GM23338 (cell line): Measurements from ENCODE around the gene STX10. TPM values are rescaled to one million over a fixed set of nuclear protein-coding genes. Genes with fewer than 3 reads are reported as not detected.

ENCODE experiments used
- ATAC-seq: fragments of 200-7000 bp; cut with Tn5 transposase; 3 replicates; pipeline ENCODE4 v1.9.1; 2020
- DNase-seq: peaks from one replicate; pipeline ENCODE4 v3.0.0-alpha.2; 2015; ENCODE audit warnings: low spot score
- H2AFZ ChIP-seq: fragments of 200-600 bp; sonication (generic); 2 replicates; pipeline ENCODE4 v1.8.0; 2016; ENCODE audit warnings: antibody characterized with exemption, mild to moderate bottlenecking, moderate library complexity
- H3F3A ChIP-seq: fragments of 200-600 bp; sonication (generic); replicated peaks from 2 replicates; pipeline ENCODE4 v1.8.0; 2017; ENCODE audit warnings: antibody characterized with exemption, mixed run types, low read depth
- H3K27ac ChIP-seq: fragments of 200-600 bp; sonication (generic); 2 replicates; pipeline ENCODE4 v1.6.1; 2016; ENCODE audit warnings: low read depth
- H3K27me3 ChIP-seq: fragments of 200-600 bp; sonication (generic); 2 replicates; pipeline ENCODE4 v1.8.0; 2016; ENCODE audit warnings: mild to moderate bottlenecking, mixed run types, moderate library complexity; ENCODE audit not compliant: insufficient read depth
- H3K36me3 ChIP-seq: fragments of 200-600 bp; sonication (generic); 2 replicates; pipeline ENCODE4 v1.8.0; 2016; ENCODE audit warnings: mild to moderate bottlenecking; ENCODE audit not compliant: insufficient read depth
- H3K4me1 ChIP-seq: fragments of 200-600 bp; sonication (generic); 2 replicates; pipeline ENCODE4 v1.8.0; 2016; ENCODE audit warnings: mild to moderate bottlenecking, moderate library complexity; ENCODE audit not compliant: insufficient read depth
- H3K4me2 ChIP-seq: fragments of 200-600 bp; sonication (generic); 2 replicates; pipeline ENCODE4 v1.7.1; 2017; ENCODE audit warnings: mixed run types
- H3K4me3 ChIP-seq: fragments of 200-600 bp; sonication (generic); 2 replicates; pipeline ENCODE4 v1.6.1; 2016; ENCODE audit warnings: mixed run types
- H3K79me2 ChIP-seq: fragments of 200-600 bp; sonication (generic); replicated peaks from 2 replicates; pipeline ENCODE4 v1.8.0; 2017; ENCODE audit warnings: mild to moderate bottlenecking; ENCODE audit not compliant: insufficient read depth
- H3K9me2 ChIP-seq: fragments of 200-600 bp; sonication (generic); 2 replicates; pipeline ENCODE4 v1.8.0; 2017; ENCODE audit not compliant: insufficient read depth
- H4K20me1 ChIP-seq: fragments of 200-600 bp; sonication (generic); replicated peaks from 2 replicates; pipeline ENCODE4 v1.8.0; 2017; ENCODE audit warnings: mild to moderate bottlenecking; ENCODE audit not compliant: insufficient read depth
- H3K27ac Mint-ChIP-seq: 2 replicates; pipeline ENCODE4 v1.8.0; 2020; ENCODE audit warnings: inconsistent platforms, mild to moderate bottlenecking, moderate library complexity, mixed read lengths
- H3K27me3 Mint-ChIP-seq: 3 replicates; pipeline ENCODE4 v1.8.0; 2022; ENCODE audit warnings: low read depth, mild to moderate bottlenecking, moderate library complexity, mixed read lengths, inconsistent platforms; ENCODE audit not compliant: insufficient read depth, poor library complexity
- H3K36me3 Mint-ChIP-seq: 3 replicates; pipeline ENCODE4 v1.8.0; 2021; ENCODE audit warnings: low read depth, mild to moderate bottlenecking, inconsistent platforms, moderate library complexity, mixed read lengths
- H3K4me1 Mint-ChIP-seq: 3 replicates; pipeline ENCODE4 v1.8.0; 2020; ENCODE audit warnings: mild to moderate bottlenecking, inconsistent platforms, mixed read lengths
- H3K4me3 Mint-ChIP-seq: 3 replicates; pipeline ENCODE4 v1.8.0; 2021; ENCODE audit warnings: moderate library complexity, mild to moderate bottlenecking, inconsistent platforms, mixed read lengths
- H3K9me3 Mint-ChIP-seq: 3 replicates; pipeline ENCODE4 v1.8.0; 2020; ENCODE audit warnings: moderate library complexity, mild to moderate bottlenecking, inconsistent platforms, mixed read lengths
- CREB1 ChIP-seq: fragments of 250-450 bp; sonication (Bioruptor Pico); IDR thresholded peaks from 2 replicates; pipeline ENCODE4 v1.5.0; 2020; ENCODE audit warnings: low read depth, mild to moderate bottlenecking, moderate library complexity
- ETS1 ChIP-seq: IDR thresholded peaks from 2 replicates; pipeline ENCODE4 v1.6.1; 2016; ENCODE audit warnings: antibody characterized with exemption
- EZH2 ChIP-seq: fragments of 200-600 bp; sonication (generic); IDR thresholded peaks from one replicate; pipeline ENCODE4 v1.8.0; 2017; ENCODE audit warnings: antibody characterized with exemption, mild to moderate bottlenecking, low read depth; ENCODE audit not compliant: unreplicated experiment
- EZH2phosphoT487 ChIP-seq: fragments of 200-600 bp; sonication (generic); IDR thresholded peaks from one replicate; pipeline ENCODE4 v1.8.1; 2018; ENCODE audit warnings: antibody characterized with exemption; ENCODE audit not compliant: unreplicated experiment
- STAT1 ChIP-seq: IDR thresholded peaks from one replicate; pipeline ENCODE4 v1.6.1; 2016; ENCODE audit warnings: antibody characterized with exemption; ENCODE audit not compliant: unreplicated experiment
- ZNF114 ChIP-seq: fragments of 250-450 bp; sonication (Bioruptor Pico); IDR thresholded peaks from 2 replicates; pipeline ENCODE4 v1.5.0; 2020; ENCODE audit warnings: mild to moderate bottlenecking, moderate library complexity
- ZNF331 ChIP-seq: fragments of 250-450 bp; sonication (Bioruptor Pico); IDR thresholded peaks from 2 replicates; pipeline ENCODE4 v1.5.0; 2020; ENCODE audit warnings: low read depth, mild to moderate bottlenecking, moderate library complexity
- ZNF462 ChIP-seq: fragments of 250-450 bp; sonication (Bioruptor Pico); IDR thresholded peaks from 2 replicates; pipeline ENCODE4 v1.5.0; 2020; ENCODE audit warnings: mild to moderate bottlenecking, moderate library complexity
- polyA plus RNA-seq: library from polyadenylated mRNA; unstranded; fragments of >200 nt; fragmentation: Nextera tagmentation; extraction: Ambion mirVana; gene quantifications from 2 replicates; pipeline ENCODE4 v1.2.1, GENCODE V29; 2016
- total RNA-seq: library from RNA; depleted of rRNA; stranded (reverse); fragments of >200 nt; shearing (Covaris generic); gene quantifications from 2 replicates; pipeline ENCODE4 v1.2.3, GENCODE V29; 2014

STX10 gene
- total and polyA plus RNA-seq, 2 experiments from 2014 or later: 42.8 to 55.9 TPM

- H3K36me3 Mint-ChIP-seq: peaks cover 2% of the 10 kb centered on the region; the same call in 1 of the 3 replicates
- H3K4me1 Mint-ChIP-seq: peaks cover 2% of the 10 kb centered on the region; the same call in 2 of the 3 replicates
These were observed 40.8 kb upstream of the STX10 start for GRCh38 chr19:13190781-13191540.

GRCh38 chr19:13189600-13189999, 39.4 kb upstream of the STX10 start:
- no peak for ATAC-seq
- Mint-ChIP-seq H3K4me3 (no peak overlapping the region), H3K36me3 (peaks cover 5% of the 10 kb centered on the region; the same call in 1 of the 3 replicates), H3K4me1 (peaks cover 2% of the 10 kb centered on the region; the same call in 2 of the 3 replicates), H3K27ac (no peak overlapping the region), H3K9me3 (peaks cover 2% of the 10 kb centered on the region; the same call in 1 of the 3 replicates), H3K27me3 (peaks cover 10% of the 10 kb centered on the region)
- H3K79me2 ChIP-seq: no peaks in the 10 kb centered on the region
- H3K4me1 ChIP-seq: no peaks in the 10 kb centered on the region; the same call in 1 of the 2 replicates
- no peak for DNase-seq
- H2AFZ ChIP-seq: no peak overlapping the region
- H3K4me2 ChIP-seq: no peak overlapping the region
- no peak overlapping the region for H3K4me3 ChIP-seq
- no peak overlapping the region for H3K27ac ChIP-seq
- no peaks in the 10 kb centered on the region; the same call in 1 of the 2 replicates for H3F3A ChIP-seq
- no peak for TF ChIP-seq STAT1
- H4K20me1 ChIP-seq: no peaks in the 10 kb centered on the region
- no peaks in the 10 kb centered on the region for H3K27me3 ChIP-seq
- H3K9me2 ChIP-seq: no peaks in the 10 kb centered on the region
- H3K36me3 ChIP-seq: no peaks in the 10 kb centered on the region

More at GRCh38 chr19:13190781-13191540, 40.8 kb upstream of the STX10 start:
- Mint-ChIP-seq H3K27ac (no peak overlapping the region), H3K4me3 (no peak overlapping the region), H3K9me3 (peaks cover 2% of the 10 kb centered on the region; the same call in 1 of the 3 replicates), H3K27me3 (peaks cover 17% of the 10 kb centered on the region)
- peaks cover 4% of the 10 kb centered on the region for H3F3A ChIP-seq
- H3K4me1 ChIP-seq: no peaks in the 10 kb centered on the region; the same call in 1 of the 2 replicates
- no peak for TF ChIP-seq ZNF331
- TF ChIP-seq ETS1: no peak
- no peak for TF ChIP-seq ZNF114 (CRISPR knock-in tag)
- H4K20me1 ChIP-seq: no peaks in the 10 kb centered on the region
- no peaks in the 10 kb centered on the region for H3K27me3 ChIP-seq
- no peak overlapping the region for H3K4me3 ChIP-seq
- DNase-seq (no peak), ATAC-seq (no peak)
- H2AFZ ChIP-seq: peak overlapping the region; percentile 59
- no peak overlapping the region for H3K4me2 ChIP-seq
- no peaks in the 10 kb centered on the region for H3K36me3 ChIP-seq
- H3K79me2 ChIP-seq: no peaks in the 10 kb centered on the region
- no peaks in the 10 kb centered on the region for H3K9me2 ChIP-seq
- no peak overlapping the region for H3K27ac ChIP-seq

GRCh38 chr19:13187419-13187818, 37.2 kb upstream of the STX10 start:
- Mint-ChIP-seq H3K4me1 (peaks cover 2% of the 10 kb centered on the region; the same call in 2 of the 3 replicates), H3K36me3 (peaks cover 5% of the 10 kb centered on the region; the same call in 1 of the 3 replicates), H3K27me3 (peaks cover 8% of the 10 kb centered on the region), H3K27ac (no peak overlapping the region), H3K9me3 (peaks cover 2% of the 10 kb centered on the region; the same call in 1 of the 3 replicates), H3K4me3 (no peak overlapping the region)
- Histone ChIP-seq H3K9me2 (no peaks in the 10 kb centered on the region), H3K36me3 (no peaks in the 10 kb centered on the region), H3K79me2 (no peaks in the 10 kb centered on the region), H3K27me3 (no peaks in the 10 kb centered on the region), H2AFZ (no peak overlapping the region; the same call in 1 of the 2 replicates), H3K27ac (no peak overlapping the region), H3K4me1 (no peaks in the 10 kb centered on the region; the same call in 1 of the 2 replicates), H4K20me1 (no peaks in the 10 kb centered on the region), H3F3A (no peaks in the 10 kb centered on the region; the same call in 1 of the 2 replicates), H3K4me2 (no peak overlapping the region), H3K4me3 (no peak overlapping the region)
- DNase-seq (no peak), ATAC-seq (no peak)
- TF ChIP-seq STAT1: no peak
- no peak for TF ChIP-seq ZNF462 (CRISPR knock-in tag)
- no peak for TF ChIP-seq EZH2
- TF ChIP-seq CREB1 (CRISPR knock-in tag): no peak
- no peak for TF ChIP-seq EZH2phosphoT487
